Pancreas (tissue), 10 donors: ENCODE results near the gene ATP1A4. TPM values are rescaled to one million over a fixed set of nuclear protein-coding genes. Genes with fewer than 3 reads are reported as not detected.

Source experiments
- ATAC-seq, 4 donors: fragments of 200-7000 bp; cut with Tn5 transposase; one replicate each; pipeline versions ENCODE4 v1.8.0 to v1.9.1; 2020; ENCODE audit warnings: mild to moderate bottlenecking in 4 of 4, moderate library complexity in 4 of 4
- DNase-seq, 6 donors: peaks; one replicate each; pipeline ENCODE4 v3.0.0-alpha.2; 2020
- FAIRE-seq: peaks from 2 replicates; lab custom pipeline; 2012; peaks lifted over from hg19 to GRCh38; lab: Jason Lieb, UNC
- H3K27ac ChIP-seq, 4 donors: fragments of 200-600 bp; sonication (generic); 1 replicate in 3 of 4; 2 replicates in 1 of 4; pipeline versions ENCODE4 v1.5.0 to v1.8.0; 2020
- H3K27me3 ChIP-seq, 4 donors: fragments of 200-600 bp; one replicate each; pipeline ENCODE4 v1.8.0; 2021
- H3K36me3 ChIP-seq, 3 donors: fragments of 200-600 bp; sonication (generic) in 1 of 3; one replicate each; pipeline versions ENCODE4 v1.5.0 to v1.8.0; 2020 to 2021
- H3K4me1 ChIP-seq, 3 donors: fragments of 200-600 bp; one replicate each; pipeline ENCODE4 v1.8.0; 2021
- H3K4me3 ChIP-seq, 4 donors: fragments of 200-600 bp; sonication (generic) in 2 of 4; one replicate each; pipeline versions ENCODE4 v1.5.0 to v1.8.0; 2020 to 2021
- H3K9me3 ChIP-seq, 4 donors: fragments of 200-600 bp; one replicate each; pipeline ENCODE4 v1.8.0; 2021
- WGBS, 2 donors: extraction: QIAGEN DNeasy Blood & Tissue Kit; methylation state at CpG; one replicate each; pipeline ENCODE4 v1.1.7; 2013; 5-methylcytosine and 5-hydroxymethylcytosine counted together
- intact Hi-C, 3 donors: fragments of 100-400 bp; cut with DNase I; formaldehyde crosslinking; loops; one replicate each; pipeline versions ENCODE4 v1.11.1 to v1.14.2; 2022
- polyA plus RNA-seq, 2 donors: library from polyadenylated mRNA; stranded (reverse); fragments of 200-250 nt; gene quantifications; one replicate each; pipeline ENCODE4 v1.2.3, GENCODE V29; 2013
- total RNA-seq, 6 donors: library from RNA; stranded (reverse); fragmentation: NEBNext Ultra II Directional in 4 of 6; extraction: Animal tissue kit (Norgen Biotek cat#: 25700) in 4 of 6; gene quantifications; one replicate each; pipeline versions ENCODE4 v1.2.1 to v1.2.4, GENCODE V29; 2021 to 2023
- TF ChIP-seq, protein P1 (sequence below), 4 donors: fragments of 200-600 bp; sonication (generic) in 3 of 4; IDR thresholded peaks; one replicate each; pipeline versions ENCODE4 v1.5.0 to v1.8.0; 2021; ENCODE audit warnings: antibody characterized with exemption in 4 of 4
- donor health status: healthy with polysubstance abuse.
- donor health status: DM: no; HTN: no; CAD: no; lungs with moderate emphysema.
- donor health status: DM: no; HTN: no; CAD: no.
- donor health status: control.
- donor health status: control.
- donor health status: Bipolar disorder and iron deficiency.
- donor health status: DM: yes; HTN: yes; CAD: no.
- donor health status: DM: no; HTN: no; CAD: no.
- donor health status: DM: no; HTN: no; CAD: no.
- donor health status: DM: yes; HTN: yes; CAD: no.

The ATP1A4 gene
- total and polyA plus RNA-seq, 8 donors: not detected

DNA sequence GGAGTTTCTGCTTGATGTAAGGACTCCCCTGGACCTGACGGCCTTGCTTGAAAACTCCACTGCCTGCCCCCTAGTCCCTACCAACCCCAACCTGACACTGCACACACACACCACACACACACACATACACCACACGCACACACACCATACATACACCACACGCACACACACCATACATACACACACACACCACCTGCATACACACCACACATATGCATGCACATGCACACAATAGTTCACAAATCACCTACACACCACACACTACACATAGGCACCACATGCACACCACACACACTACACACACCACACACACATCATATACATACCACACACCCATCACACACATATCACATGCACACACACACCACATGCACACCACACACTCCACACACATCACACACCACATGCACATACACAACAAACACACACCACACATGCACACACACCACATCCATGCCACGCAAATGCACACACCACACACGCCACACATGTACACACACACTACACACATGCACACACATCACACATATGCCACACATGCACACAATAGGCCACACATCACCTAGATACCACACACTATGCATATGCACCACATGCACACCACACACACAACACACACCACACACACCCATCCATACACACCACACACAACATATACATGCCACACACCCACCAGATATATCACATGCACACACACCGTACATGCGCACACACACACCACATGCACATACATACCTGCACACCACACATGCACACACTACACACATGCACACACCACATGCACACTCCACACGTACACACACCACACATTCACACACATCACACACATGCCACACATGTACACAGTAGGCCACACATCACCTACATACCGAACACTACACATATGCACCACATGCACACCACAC, 42.7 kb downstream of the ATP1A4 start:
- FAIRE-seq (no peak), ATAC-seq (no peak), DNase-seq (no peak)
- Histone ChIP-seq H3K4me1 (no peaks in the 10 kb centered on the region), H3K27ac (no peak overlapping the region), H3K36me3 (no peaks in the 10 kb centered on the region), H3K9me3 (no peaks in the 10 kb centered on the region), H3K4me3 (no peak overlapping the region), H3K27me3 (no peaks in the 10 kb centered on the region)
- intact Hi-C loops: loop anchor here in 2 of 3 donors (5.0 to 10.0 kb wide), 4 partner anchors 58 to 181 kb away; no protein-coding TSS in a partner anchor
- 79 to 82% methylated on average over 9 of the region's 9 CpGs for WGBS, 2 donors
- TF ChIP-seq, protein P1, sequence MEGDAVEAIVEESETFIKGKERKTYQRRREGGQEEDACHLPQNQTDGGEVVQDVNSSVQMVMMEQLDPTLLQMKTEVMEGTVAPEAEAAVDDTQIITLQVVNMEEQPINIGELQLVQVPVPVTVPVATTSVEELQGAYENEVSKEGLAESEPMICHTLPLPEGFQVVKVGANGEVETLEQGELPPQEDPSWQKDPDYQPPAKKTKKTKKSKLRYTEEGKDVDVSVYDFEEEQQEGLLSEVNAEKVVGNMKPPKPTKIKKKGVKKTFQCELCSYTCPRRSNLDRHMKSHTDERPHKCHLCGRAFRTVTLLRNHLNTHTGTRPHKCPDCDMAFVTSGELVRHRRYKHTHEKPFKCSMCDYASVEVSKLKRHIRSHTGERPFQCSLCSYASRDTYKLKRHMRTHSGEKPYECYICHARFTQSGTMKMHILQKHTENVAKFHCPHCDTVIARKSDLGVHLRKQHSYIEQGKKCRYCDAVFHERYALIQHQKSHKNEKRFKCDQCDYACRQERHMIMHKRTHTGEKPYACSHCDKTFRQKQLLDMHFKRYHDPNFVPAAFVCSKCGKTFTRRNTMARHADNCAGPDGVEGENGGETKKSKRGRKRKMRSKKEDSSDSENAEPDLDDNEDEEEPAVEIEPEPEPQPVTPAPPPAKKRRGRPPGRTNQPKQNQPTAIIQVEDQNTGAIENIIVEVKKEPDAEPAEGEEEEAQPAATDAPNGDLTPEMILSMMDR (IDR thresholded peaks at IDR 0.05): no peak

DNA sequence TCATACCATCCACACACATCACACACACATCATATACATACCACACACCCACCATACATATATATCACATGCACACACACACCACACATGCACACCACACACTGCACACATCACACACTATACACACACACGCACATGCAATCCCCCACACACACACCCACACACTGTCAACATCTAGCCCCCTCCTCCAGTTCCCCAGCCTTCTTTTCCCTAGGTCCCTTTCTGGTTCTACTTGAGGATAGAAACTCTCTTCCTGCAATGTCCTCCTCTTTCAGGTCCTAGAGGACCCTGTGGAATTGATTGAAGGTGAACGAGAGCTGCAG, 43.3 kb downstream of the ATP1A4 start:
- no peaks in the 10 kb centered on the region for H3K27me3 ChIP-seq
- WGBS, 2 donors: 50 to 63% methylated on average over 2 of the region's 2 CpGs
- no peak overlapping the region for H3K4me3 ChIP-seq
- intact Hi-C loops: loop anchor here in 2 of 3 donors (5.0 to 10.0 kb wide), 4 partner anchors 58 to 180 kb away; no protein-coding TSS in a partner anchor
- no peak for ATAC-seq
- no peak overlapping the region for H3K27ac ChIP-seq
- TF ChIP-seq, protein P1 (IDR thresholded peaks at IDR 0.05): no peak
- DNase-seq: no peak
- no peaks in the 10 kb centered on the region for H3K4me1 ChIP-seq
- H3K9me3 ChIP-seq: no peaks in the 10 kb centered on the region
- FAIRE-seq: no peak
- no peaks in the 10 kb centered on the region for H3K36me3 ChIP-seq

DNA sequence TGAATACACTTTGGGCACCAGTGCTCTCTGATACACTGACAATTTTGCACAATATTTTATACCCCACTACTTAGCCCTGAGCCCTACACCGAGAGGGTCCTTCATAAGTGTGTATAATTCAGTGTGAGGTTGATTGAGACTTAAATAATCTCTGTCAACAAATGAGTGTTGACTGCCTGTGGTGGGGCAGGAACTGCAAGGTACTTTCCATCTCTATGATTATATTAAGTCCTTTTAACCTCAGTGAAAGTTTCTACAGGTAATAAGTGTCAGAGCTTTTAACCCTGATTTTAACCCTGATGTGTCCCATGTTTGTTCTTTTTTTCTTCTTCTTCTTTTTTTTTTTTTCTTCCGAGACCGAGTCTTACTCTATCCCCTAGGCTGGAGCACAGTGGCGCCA, 44.7 kb downstream of the ATP1A4 start:
- H3K4me3 ChIP-seq: no peak overlapping the region
- FAIRE-seq: no peak
- H3K27me3 ChIP-seq: no peaks in the 10 kb centered on the region
- TF ChIP-seq, protein P1 (IDR thresholded peaks at IDR 0.05): no peak
- WGBS, 2 donors: 66 to 72% methylated on average over 4 of the region's 4 CpGs
- H3K27ac ChIP-seq: no peak overlapping the region
- ATAC-seq: no peak
- intact Hi-C loops: loop anchor here in 2 of 3 donors (10.0 kb wide), 2 partner anchors 91 to 179 kb away; no protein-coding TSS in a partner anchor
- H3K9me3 ChIP-seq: no peaks in the 10 kb centered on the region
- no peaks in the 10 kb centered on the region for H3K36me3 ChIP-seq
- DNase-seq: no peak
- H3K4me1 ChIP-seq: no peaks in the 10 kb centered on the region

DNA sequence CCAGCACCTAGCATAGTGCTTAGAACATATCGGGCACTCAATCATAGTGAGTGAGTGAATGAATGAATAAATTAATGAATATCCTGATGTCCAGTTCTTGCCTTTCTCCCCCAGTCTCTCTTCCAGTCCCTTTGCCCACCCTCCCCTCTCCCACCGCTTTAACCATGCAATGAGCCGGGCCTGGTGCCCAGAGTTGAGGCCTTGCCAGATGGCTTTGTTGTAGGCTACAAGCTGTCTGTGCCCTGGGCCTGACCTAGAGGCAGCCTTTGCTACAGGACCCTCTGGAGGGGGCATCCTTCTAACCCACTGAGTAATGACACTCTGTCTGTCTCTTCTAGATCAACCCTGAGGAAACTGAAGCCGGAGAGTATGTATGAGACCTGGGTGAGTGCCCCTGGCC, 45.8 kb downstream of the ATP1A4 start:
- Histone ChIP-seq H3K4me1 (no peaks in the 10 kb centered on the region), H3K27ac (no peak overlapping the region), H3K9me3 (no peaks in the 10 kb centered on the region), H3K27me3 (no peaks in the 10 kb centered on the region), H3K4me3 (no peak overlapping the region), H3K36me3 (no peaks in the 10 kb centered on the region)
- ATAC-seq (no peak), FAIRE-seq (no peak), DNase-seq (no peak)
- 91 to 95% methylated on average over 4 of the region's 4 CpGs for WGBS, 2 donors
- TF ChIP-seq, protein P1 (IDR thresholded peaks at IDR 0.05): no peak
- intact Hi-C loops: loop anchor here in 2 of 3 donors (10.0 kb wide), 2 partner anchors 92 to 178 kb away; no protein-coding TSS in a partner anchor

DNA sequence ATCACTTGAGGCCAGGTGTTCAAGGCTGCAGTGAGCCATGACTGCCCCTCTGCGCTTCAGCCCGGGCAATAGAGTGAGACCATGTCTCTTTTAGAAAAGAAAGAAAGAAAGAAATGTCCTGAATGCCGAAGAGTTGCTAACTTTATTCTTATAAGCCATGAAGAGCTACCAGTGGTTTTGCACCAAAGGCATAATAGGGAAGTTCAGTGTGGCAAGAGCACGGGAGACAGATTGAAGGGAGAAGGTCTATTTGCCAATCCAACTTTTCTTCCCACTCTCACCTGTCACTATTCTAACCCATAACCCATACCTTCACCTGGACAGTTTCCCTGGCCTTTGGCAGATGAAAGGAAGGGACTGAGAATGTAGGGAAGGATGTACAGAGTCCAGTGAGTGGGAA, 49.4 kb downstream of the ATP1A4 start:
- WGBS, 2 donors: 70 to 79% methylated on average over 4 of the region's 4 CpGs
- intact Hi-C loops: no loop called here

More for the DNA sequence above, 49.4 kb downstream of the ATP1A4 start:
- DNase-seq (no peak), ATAC-seq (no peak), FAIRE-seq (no peak)
- no peak overlapping the region for H3K4me3 ChIP-seq
- H3K27me3 ChIP-seq: no peaks in the 10 kb centered on the region
- no peaks in the 10 kb centered on the region for H3K36me3 ChIP-seq
- TF ChIP-seq, protein P1 (IDR thresholded peaks at IDR 0.05): no peak
- H3K9me3 ChIP-seq: no peaks in the 10 kb centered on the region
- H3K4me1 ChIP-seq: peaks cover 0 to 8% (median 0%) of the 10 kb centered on the region in 3 donors
- H3K27ac ChIP-seq: no peak overlapping the region
